ENCODE data around the gene MRPL49.
"Not testable (repeated sequence)": the region's sequence is repeated elsewhere in the genome, so short reads cannot be mapped to it uniquely, and the experiment has no call there.

The MRPL49 gene

GRCh38 chr11:65134952-65135632 is 13.0 kb downstream of the MRPL49 start:
- peak; percentile 98 for DNase-seq

- DNase-seq: no peak
These were observed 13.6 kb downstream of the MRPL49 start for GRCh38 chr11:65135633-65136145.

GRCh38 chr11:65136515-65137096 is 14.5 kb downstream of the MRPL49 start:
- no peak for DNase-seq

GRCh38 chr11:65141896-65142494 is 19.9 kb downstream of the MRPL49 start:
- DNase-seq: no peak

GRCh38 chr11:65147352-65148075 is 25.4 kb downstream of the MRPL49 start:
- no peak for DNase-seq

- no peak for DNase-seq
These were observed 26.5 kb downstream of the MRPL49 start for GRCh38 chr11:65148657-65149056.

- DNase-seq: not testable (repeated sequence)
These were observed 28.0 kb downstream of the MRPL49 start for GRCh38 chr11:65150131-65150508.

- peak; percentile 46 for DNase-seq
These were observed 28.6 kb downstream of the MRPL49 start for GRCh38 chr11:65150509-65151299.

- no peak for DNase-seq
These were observed 29.3 kb downstream of the MRPL49 start for GRCh38 chr11:65151331-65151899.

- DNase-seq: no peak
These were observed 30.0 kb downstream of the MRPL49 start for GRCh38 chr11:65152122-65152521.

- no peak for DNase-seq
These were observed 34.1 kb downstream of the MRPL49 start for GRCh38 chr11:65156256-65156655.

- DNase-seq: no peak
These were observed 34.8 kb downstream of the MRPL49 start for GRCh38 chr11:65156926-65157325.

GRCh38 chr11:65157336-65157735 is 35.2 kb downstream of the MRPL49 start:
- no peak for DNase-seq

GRCh38 chr11:65159012-65159411 is 36.9 kb downstream of the MRPL49 start:
- DNase-seq: no peak

- DNase-seq: no peak
These were observed 38.5 kb downstream of the MRPL49 start for GRCh38 chr11:65160643-65161042.

- no peak for DNase-seq
These were observed 41.6 kb downstream of the MRPL49 start for GRCh38 chr11:65163684-65164083.

GRCh38 chr11:65165410-65166317 is 43.5 kb downstream of the MRPL49 start:
- no peak for DNase-seq

GRCh38 chr11:65166893-65167292 is 44.8 kb downstream of the MRPL49 start:
- DNase-seq: no peak

- no peak for DNase-seq
These were observed 45.5 kb downstream of the MRPL49 start for GRCh38 chr11:65167656-65168055.

GRCh38 chr11:65169164-65169641 is 47.1 kb downstream of the MRPL49 start:
- no peak for DNase-seq

- no peak for DNase-seq
These were observed 48.0 kb downstream of the MRPL49 start, which contains the start of gene SPDYC for GRCh38 chr11:65170058-65170534. Gene SPDYC (plus strand): TSS chr11:65170233. CDS start chr11:65171358, 1,125 bp downstream.
